Thoracic aorta (tissue), 2 donors: ENCODE results near the gene ITPR2. TPM values are rescaled to one million over a fixed set of nuclear protein-coding genes. Genes with fewer than 3 reads are reported as not detected.
"Not testable (repeated sequence)": the region's sequence is repeated elsewhere in the genome, so short reads cannot be mapped to it uniquely, and the experiment has no call there.

Experiments used
- ATAC-seq: fragments of 150-250 bp; one replicate; pipeline ENCODE4 v1.8.0; 2017; ENCODE audit warnings: low read depth; ENCODE audit not compliant: insufficient number of reproducible peaks, low FRiP score
- DNase-seq: peaks from one replicate; pipeline ENCODE4 v3.0.0-alpha.2; 2020; ENCODE audit warnings: low spot score
- H3K27ac ChIP-seq, 2 donors: fragments of 200-600 bp; sonication (generic); 1 replicate in 1 of 2; 2 replicates in 1 of 2; pipeline ENCODE4 v1.5.1; 2016; ENCODE audit warnings: mild to moderate bottlenecking in 2 of 2, moderate library complexity in 2 of 2
- H3K27me3 ChIP-seq: fragments of 200-600 bp; sonication (generic); replicated peaks from 2 replicates; pipeline ENCODE4 v1.6.0; 2016; ENCODE audit warnings: mild to moderate bottlenecking; ENCODE audit not compliant: insufficient read depth
- H3K36me3 ChIP-seq: fragments of 200-600 bp; sonication (generic); one replicate; pipeline ENCODE4 v1.5.1; 2016
- H3K4me1 ChIP-seq, 2 donors: fragments of 200-600 bp; sonication (generic); 1 replicate in 1 of 2; 2 replicates in 1 of 2; pipeline versions ENCODE4 v1.5.1 to v1.6.0; 2016; ENCODE audit warnings: low read depth in 2 of 2, mild to moderate bottlenecking in 1 of 2; ENCODE audit not compliant: control insufficient read depth in 1 of 2
- H3K4me3 ChIP-seq: fragments of 200-600 bp; sonication (generic); 2 replicates; pipeline ENCODE4 v1.5.1; 2016; ENCODE audit warnings: mild to moderate bottlenecking
- H3K9me3 ChIP-seq: fragments of 200-600 bp; sonication (generic); 2 replicates; pipeline ENCODE4 v1.5.1; 2016
- total RNA-seq, 2 donors: library from RNA; depleted of rRNA; stranded (reverse); fragments of >200 nt; gene quantifications; one replicate each; pipeline versions ENCODE4 v1.1.0 to v1.2.3, GENCODE V29; 2016
- TF ChIP-seq, protein P1 (sequence below): fragments of 200-600 bp; sonication (generic); IDR thresholded peaks from one replicate; pipeline ENCODE4 v1.5.1; 2019; ENCODE audit warnings: antibody characterized with exemption

The ITPR2 gene
- total RNA-seq, 2 donors from 2014 or later, result 28.3 to 86.3 TPM

- Histone ChIP-seq H3K4me1 (peaks cover 7 to 11% of the 10 kb centered on the region in 2 donors), H3K9me3 (no peaks in the 10 kb centered on the region), H3K36me3 (no peaks in the 10 kb centered on the region), H3K27me3 (no peaks in the 10 kb centered on the region), H3K27ac (no peak overlapping the region), H3K4me3 (no peak overlapping the region)
- ATAC-seq (no peak), DNase-seq (no peak)
- TF ChIP-seq, protein P1, sequence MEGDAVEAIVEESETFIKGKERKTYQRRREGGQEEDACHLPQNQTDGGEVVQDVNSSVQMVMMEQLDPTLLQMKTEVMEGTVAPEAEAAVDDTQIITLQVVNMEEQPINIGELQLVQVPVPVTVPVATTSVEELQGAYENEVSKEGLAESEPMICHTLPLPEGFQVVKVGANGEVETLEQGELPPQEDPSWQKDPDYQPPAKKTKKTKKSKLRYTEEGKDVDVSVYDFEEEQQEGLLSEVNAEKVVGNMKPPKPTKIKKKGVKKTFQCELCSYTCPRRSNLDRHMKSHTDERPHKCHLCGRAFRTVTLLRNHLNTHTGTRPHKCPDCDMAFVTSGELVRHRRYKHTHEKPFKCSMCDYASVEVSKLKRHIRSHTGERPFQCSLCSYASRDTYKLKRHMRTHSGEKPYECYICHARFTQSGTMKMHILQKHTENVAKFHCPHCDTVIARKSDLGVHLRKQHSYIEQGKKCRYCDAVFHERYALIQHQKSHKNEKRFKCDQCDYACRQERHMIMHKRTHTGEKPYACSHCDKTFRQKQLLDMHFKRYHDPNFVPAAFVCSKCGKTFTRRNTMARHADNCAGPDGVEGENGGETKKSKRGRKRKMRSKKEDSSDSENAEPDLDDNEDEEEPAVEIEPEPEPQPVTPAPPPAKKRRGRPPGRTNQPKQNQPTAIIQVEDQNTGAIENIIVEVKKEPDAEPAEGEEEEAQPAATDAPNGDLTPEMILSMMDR, result no peak
Observed at GRCh38 chr12:26734510-26735248, 98.3 kb downstream of the ITPR2 start.

GRCh38 chr12:26732005-26732908, 100.7 kb downstream of the ITPR2 start:
- no peaks in the 10 kb centered on the region for H3K9me3 ChIP-seq
- no peaks in the 10 kb centered on the region for H3K27me3 ChIP-seq
- H3K4me3 ChIP-seq, result no peak overlapping the region
- no peak overlapping the region for H3K27ac ChIP-seq
- peaks cover 7 to 11% of the 10 kb centered on the region in 2 donors for H3K4me1 ChIP-seq
- DNase-seq (no peak), ATAC-seq (no peak)
- H3K36me3 ChIP-seq, result no peaks in the 10 kb centered on the region
- TF ChIP-seq, protein P1, result no peak

DNA sequence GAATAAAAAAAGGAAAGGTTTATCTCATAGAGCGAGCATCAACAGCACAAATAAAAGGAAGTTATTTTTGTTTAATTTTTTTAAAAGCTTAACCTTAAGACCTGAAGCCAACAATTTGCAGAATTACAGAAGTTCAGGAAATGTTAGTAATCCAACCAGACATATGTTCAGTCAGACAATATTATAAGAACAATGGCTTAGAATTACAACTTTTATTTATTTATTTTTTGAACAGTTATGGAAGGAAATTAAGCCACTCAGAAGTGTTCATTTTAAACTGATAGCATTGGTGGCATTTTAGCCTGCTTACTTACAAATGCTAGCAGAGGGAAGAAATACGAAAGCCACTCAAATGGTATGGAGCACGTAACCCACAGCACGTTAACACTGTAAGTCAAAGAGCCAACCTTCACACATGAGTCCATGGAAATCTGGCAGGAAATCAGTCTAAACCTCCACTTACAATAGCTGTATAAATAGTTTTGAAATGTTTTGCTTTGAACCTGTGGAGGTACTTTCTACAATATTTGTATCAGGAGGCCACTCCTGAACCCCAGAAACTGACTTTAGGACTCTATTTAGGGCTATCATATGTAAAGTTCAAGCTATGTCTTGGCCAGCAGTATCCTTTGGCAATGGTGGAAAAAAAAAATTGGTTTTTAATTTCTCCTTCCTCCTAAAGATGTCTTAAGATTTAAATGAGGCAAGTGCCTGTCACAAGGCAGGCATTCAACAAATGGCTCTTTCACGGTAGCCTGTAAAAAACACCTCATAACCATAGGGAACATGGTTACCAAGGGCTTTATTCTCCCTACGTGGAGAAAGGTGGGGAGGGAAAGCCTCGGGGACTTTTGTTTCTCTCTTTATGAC, 102.3 kb downstream of the ITPR2 start:
- no peaks in the 10 kb centered on the region for H3K36me3 ChIP-seq
- no peaks in the 10 kb centered on the region for H3K27me3 ChIP-seq
- H3K27ac ChIP-seq, result no peak overlapping the region
- no peak for DNase-seq
- H3K9me3 ChIP-seq, result no peaks in the 10 kb centered on the region
- H3K4me3 ChIP-seq, result no peak overlapping the region
- TF ChIP-seq, protein P1, result no peak
- H3K4me1 ChIP-seq, result peaks cover 7 to 11% of the 10 kb centered on the region in 2 donors
- no peak for ATAC-seq

- H3K9me3 ChIP-seq, DNase-seq, H3K36me3 ChIP-seq, H3K27me3 ChIP-seq, H3K4me3 ChIP-seq, H3K27ac ChIP-seq, ATAC-seq: not testable (repeated sequence)
- peaks cover 10 to 11% of the 10 kb centered on the region in 2 donors for H3K4me1 ChIP-seq
Observed at GRCh38 chr12:26729137-26729671, 103.8 kb downstream of the ITPR2 start.

- TF ChIP-seq, protein P1, result no peak
- Histone ChIP-seq H3K4me1 (peaks cover 8 to 15% of the 10 kb centered on the region in 2 donors), H3K4me3 (no peak overlapping the region), H3K27ac (no peak overlapping the region), H3K9me3 (no peaks in the 10 kb centered on the region), H3K27me3 (no peaks in the 10 kb centered on the region), H3K36me3 (no peaks in the 10 kb centered on the region)
- ATAC-seq, result no peak
- DNase-seq, result no peak
Observed at GRCh38 chr12:26728205-26729050, 104.6 kb downstream of the ITPR2 start.
